ENCODE measurements around the gene CCM2L.

GRCh38 chr20:32006053-32006452 lies 4.2 kb upstream of the CCM2L start:
- TF ChIP-seq CTCF (IDR thresholded peaks at IDR 0.05): no peak
- no peak for TF ChIP-seq EZH2phosphoT487 (IDR thresholded peaks at IDR 0.05)
- no peak for TF ChIP-seq EZH2 (IDR thresholded peaks at IDR 0.05)
